Measurements from ENCODE around the gene AP2A1.
A peak's percentile ranks its signal among the peaks of the same experiment; 100 is the strongest.

Gene AP2A1

GRCh38 chr19:49802836-49803528 lies 36.2 kb downstream of the AP2A1 start:
- no peak overlapping the region for H3K27ac ChIP-seq (ENCODE audit: low read depth, low read length)
- no peak overlapping the region for H3K4me3 ChIP-seq (ENCODE audit: low read depth in 1 of 2, low read length in 2 of 2)

GRCh38 chr19:49803529-49803856 lies 36.7 kb downstream of the AP2A1 start:
- H3K9ac ChIP-seq (ENCODE audit: low read depth in 1 of 2, low read length in 2 of 2): no peak overlapping the region
- H3K27ac ChIP-seq (ENCODE audit: low read depth, low read length): no peak overlapping the region
- H3K36me3 ChIP-seq (ENCODE audit: control insufficient read depth in 1 of 2, insufficient read depth in 2 of 2, low read length in 2 of 2): peaks cover 18 to 51% of the 10 kb centered on the region in 2 donors
- H3K27me3 ChIP-seq (ENCODE audit: control insufficient read depth in 1 of 2, insufficient read depth in 2 of 2, low read length in 2 of 2): no peaks in the 10 kb centered on the region
- no peaks in the 10 kb centered on the region for H3K4me1 ChIP-seq (ENCODE audit: control insufficient read depth in 1 of 2, insufficient read depth in 2 of 2, low read length in 2 of 2)
- H3K4me3 ChIP-seq (ENCODE audit: low read depth in 1 of 2, low read length in 2 of 2): no peak overlapping the region
- no peaks in the 10 kb centered on the region for H3K9me3 ChIP-seq (ENCODE audit: control insufficient read depth in 1 of 2, low read length in 2 of 2)

More at GRCh38 chr19:49802836-49803528, 36.2 kb downstream of the AP2A1 start:
- no peaks in the 10 kb centered on the region for H3K27me3 ChIP-seq (ENCODE audit: control insufficient read depth in 1 of 2, insufficient read depth in 2 of 2, low read length in 2 of 2)
- H3K9ac ChIP-seq (ENCODE audit: low read depth in 1 of 2, low read length in 2 of 2): peak overlapping the region in 1 of 2 donors; percentile 32
- H3K9me3 ChIP-seq (ENCODE audit: control insufficient read depth in 1 of 2, low read length in 2 of 2): no peaks in the 10 kb centered on the region
- peaks cover 23 to 56% of the 10 kb centered on the region in 2 donors for H3K36me3 ChIP-seq (ENCODE audit: control insufficient read depth in 1 of 2, insufficient read depth in 2 of 2, low read length in 2 of 2)
- H3K4me1 ChIP-seq (ENCODE audit: control insufficient read depth in 1 of 2, insufficient read depth in 2 of 2, low read length in 2 of 2): no peaks in the 10 kb centered on the region

DNA sequence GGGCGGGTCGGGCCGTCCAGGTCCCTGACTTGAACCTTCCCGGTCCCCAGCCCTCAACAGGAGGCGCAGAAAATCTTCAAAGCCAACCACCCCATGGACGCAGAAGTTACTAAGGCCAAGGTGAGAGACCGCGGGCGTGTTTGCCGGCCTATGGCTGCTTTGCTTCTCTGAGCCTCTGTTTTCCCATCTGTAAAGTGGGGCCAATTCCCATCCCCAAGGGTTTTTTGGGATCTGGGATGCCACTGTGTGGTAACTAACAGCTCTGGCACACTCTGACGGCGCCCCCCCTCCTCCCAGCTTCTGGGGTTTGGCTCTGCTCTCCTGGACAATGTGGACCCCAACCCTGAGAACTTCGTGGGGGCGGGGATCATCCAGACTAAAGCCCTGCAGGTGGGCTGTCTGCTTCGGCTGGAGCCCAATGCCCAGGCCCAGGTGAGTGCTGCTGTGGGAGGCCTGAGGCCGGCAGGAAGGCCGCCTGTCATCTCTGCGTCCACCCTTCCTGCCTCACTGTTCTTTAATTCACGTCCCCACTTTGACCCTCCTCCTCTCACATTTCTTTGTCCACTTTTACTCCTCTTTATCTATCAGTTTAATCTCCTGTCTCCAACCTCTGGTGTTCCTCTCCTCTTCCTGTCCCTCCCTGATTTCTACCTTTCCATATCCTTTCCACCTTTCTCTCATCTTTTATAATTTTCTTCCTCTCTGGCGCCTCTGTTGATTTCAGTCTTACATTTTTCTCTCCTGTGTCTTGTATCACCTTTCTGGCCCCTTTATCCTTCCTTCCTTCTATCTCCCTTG lies 39.2 kb downstream of the AP2A1 start:
- Histone ChIP-seq H3K9ac (ENCODE audit: low read depth in 1 of 2, low read length in 2 of 2) (no peak overlapping the region), H3K4me1 (ENCODE audit: control insufficient read depth in 1 of 2, insufficient read depth in 2 of 2, low read length in 2 of 2) (peaks cover 8% of the 10 kb centered on the region in 2 donors), H3K4me3 (ENCODE audit: low read depth in 1 of 2, low read length in 2 of 2) (no peak overlapping the region), H3K36me3 (ENCODE audit: control insufficient read depth in 1 of 2, insufficient read depth in 2 of 2, low read length in 2 of 2) (peaks cover 11 to 27% of the 10 kb centered on the region in 2 donors), H3K27ac (ENCODE audit: low read depth, low read length) (no peak overlapping the region), H3K9me3 (ENCODE audit: control insufficient read depth in 1 of 2, low read length in 2 of 2) (no peaks in the 10 kb centered on the region), H3K27me3 (ENCODE audit: control insufficient read depth in 1 of 2, insufficient read depth in 2 of 2, low read length in 2 of 2) (no peaks in the 10 kb centered on the region)

- Histone ChIP-seq H3K4me1 (ENCODE audit: control insufficient read depth in 1 of 2, insufficient read depth in 2 of 2, low read length in 2 of 2) (peaks cover 8% of the 10 kb centered on the region in 2 donors), H3K9me3 (ENCODE audit: control insufficient read depth in 1 of 2, low read length in 2 of 2) (no peaks in the 10 kb centered on the region), H3K27ac (ENCODE audit: low read depth, low read length) (no peak overlapping the region), H3K27me3 (ENCODE audit: control insufficient read depth in 1 of 2, insufficient read depth in 2 of 2, low read length in 2 of 2) (no peaks in the 10 kb centered on the region), H3K9ac (ENCODE audit: low read depth in 1 of 2, low read length in 2 of 2) (no peak overlapping the region), H3K4me3 (ENCODE audit: low read depth in 1 of 2, low read length in 2 of 2) (no peak overlapping the region), H3K36me3 (ENCODE audit: control insufficient read depth in 1 of 2, insufficient read depth in 2 of 2, low read length in 2 of 2) (peaks cover 11 to 24% of the 10 kb centered on the region in 2 donors)
Observed at GRCh38 chr19:49806620-49806959, 39.8 kb downstream of the AP2A1 start.

- Histone ChIP-seq H3K9ac (ENCODE audit: low read depth in 1 of 2, low read length in 2 of 2) (no peak overlapping the region), H3K4me3 (ENCODE audit: low read depth in 1 of 2, low read length in 2 of 2) (no peak overlapping the region), H3K27me3 (ENCODE audit: control insufficient read depth in 1 of 2, insufficient read depth in 2 of 2, low read length in 2 of 2) (no peaks in the 10 kb centered on the region), H3K4me1 (ENCODE audit: control insufficient read depth in 1 of 2, insufficient read depth in 2 of 2, low read length in 2 of 2) (peaks cover 8% of the 10 kb centered on the region in 2 donors), H3K9me3 (ENCODE audit: control insufficient read depth in 1 of 2, low read length in 2 of 2) (no peaks in the 10 kb centered on the region), H3K36me3 (ENCODE audit: control insufficient read depth in 1 of 2, insufficient read depth in 2 of 2, low read length in 2 of 2) (peaks cover 11 to 21% of the 10 kb centered on the region in 2 donors), H3K27ac (ENCODE audit: low read depth, low read length) (peak overlapping the region; percentile 20)
Observed at GRCh38 chr19:49807058-49807903, 40.5 kb downstream of the AP2A1 start.

DNA sequence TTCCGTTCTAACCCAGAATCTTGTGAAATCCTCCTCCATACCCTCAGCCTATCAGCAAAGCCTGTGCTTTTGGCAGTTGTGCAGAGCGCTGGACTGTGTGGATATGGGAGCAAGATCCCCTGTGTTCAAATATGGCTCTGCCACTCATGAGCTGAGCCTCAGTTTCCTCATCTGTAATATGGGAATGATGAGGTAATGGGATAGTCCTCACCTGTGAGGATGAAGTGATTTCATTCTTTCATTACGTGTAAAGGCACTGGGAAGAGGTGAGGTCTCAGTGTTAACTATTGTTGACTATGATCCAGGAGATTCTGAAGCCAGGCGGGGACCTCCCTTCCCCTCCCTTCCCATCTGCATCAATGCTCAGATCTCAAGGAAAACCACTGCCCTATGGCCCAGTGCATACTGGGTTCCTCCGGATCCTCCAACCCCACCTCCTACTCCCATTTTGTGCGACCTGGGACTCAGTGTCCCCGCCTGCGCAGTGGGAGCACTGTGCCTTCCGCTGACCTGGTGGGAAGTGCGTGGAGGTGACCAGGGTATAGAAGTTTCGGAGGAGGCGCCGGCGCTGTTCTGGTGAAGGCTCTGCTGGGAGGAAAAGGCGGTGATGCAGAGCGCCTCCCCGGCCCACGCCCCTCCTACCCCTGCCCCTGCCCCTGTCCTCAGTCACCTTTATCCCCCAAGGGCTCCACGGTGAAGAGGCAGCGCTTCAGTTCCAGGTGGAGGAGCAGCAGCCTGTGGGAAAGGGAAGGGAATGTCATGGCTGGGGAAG lies 41.3 kb downstream of the AP2A1 start:
- Histone ChIP-seq H3K36me3 (ENCODE audit: control insufficient read depth in 1 of 2, insufficient read depth in 2 of 2, low read length in 2 of 2) (peaks cover 6 to 16% of the 10 kb centered on the region in 2 donors), H3K4me1 (ENCODE audit: control insufficient read depth in 1 of 2, insufficient read depth in 2 of 2, low read length in 2 of 2) (peaks cover 13 to 14% of the 10 kb centered on the region in 2 donors), H3K4me3 (ENCODE audit: low read depth in 1 of 2, low read length in 2 of 2) (peak overlapping the region; percentile 61 to 82), H3K9ac (ENCODE audit: low read depth in 1 of 2, low read length in 2 of 2) (no peak overlapping the region), H3K9me3 (ENCODE audit: control insufficient read depth in 1 of 2, low read length in 2 of 2) (no peaks in the 10 kb centered on the region), H3K27me3 (ENCODE audit: control insufficient read depth in 1 of 2, insufficient read depth in 2 of 2, low read length in 2 of 2) (no peaks in the 10 kb centered on the region), H3K27ac (ENCODE audit: low read depth, low read length) (no peak overlapping the region)

- Histone ChIP-seq H3K9me3 (ENCODE audit: control insufficient read depth in 1 of 2, low read length in 2 of 2) (no peaks in the 10 kb centered on the region), H3K36me3 (ENCODE audit: control insufficient read depth in 1 of 2, insufficient read depth in 2 of 2, low read length in 2 of 2) (peaks cover 0 to 10% of the 10 kb centered on the region in 2 donors), H3K4me3 (ENCODE audit: low read depth in 1 of 2, low read length in 2 of 2) (peak overlapping the region; percentile 61 to 82), H3K9ac (ENCODE audit: low read depth in 1 of 2, low read length in 2 of 2) (peak overlapping the region; percentile 45 to 63), H3K4me1 (ENCODE audit: control insufficient read depth in 1 of 2, insufficient read depth in 2 of 2, low read length in 2 of 2) (peaks cover 13 to 15% of the 10 kb centered on the region in 2 donors), H3K27me3 (ENCODE audit: control insufficient read depth in 1 of 2, insufficient read depth in 2 of 2, low read length in 2 of 2) (no peaks in the 10 kb centered on the region), H3K27ac (ENCODE audit: low read depth, low read length) (peak overlapping the region; percentile 61)
Observed at GRCh38 chr19:49808711-49809159, 41.9 kb downstream of the AP2A1 start.

GRCh38 chr19:49809160-49809940 lies 42.5 kb downstream of the AP2A1 start:
- Histone ChIP-seq H3K4me1 (ENCODE audit: control insufficient read depth in 1 of 2, insufficient read depth in 2 of 2, low read length in 2 of 2) (peaks cover 13 to 17% of the 10 kb centered on the region in 2 donors), H3K36me3 (ENCODE audit: control insufficient read depth in 1 of 2, insufficient read depth in 2 of 2, low read length in 2 of 2) (peaks cover 0 to 10% of the 10 kb centered on the region in 2 donors), H3K27ac (ENCODE audit: low read depth, low read length) (peak overlapping the region; percentile 61), H3K4me3 (ENCODE audit: low read depth in 1 of 2, low read length in 2 of 2) (peak overlapping the region; percentile 61 to 82), H3K27me3 (ENCODE audit: control insufficient read depth in 1 of 2, insufficient read depth in 2 of 2, low read length in 2 of 2) (no peaks in the 10 kb centered on the region), H3K9ac (ENCODE audit: low read depth in 1 of 2, low read length in 2 of 2) (peak overlapping the region; percentile 45 to 63), H3K9me3 (ENCODE audit: control insufficient read depth in 1 of 2, low read length in 2 of 2) (no peaks in the 10 kb centered on the region)

DNA sequence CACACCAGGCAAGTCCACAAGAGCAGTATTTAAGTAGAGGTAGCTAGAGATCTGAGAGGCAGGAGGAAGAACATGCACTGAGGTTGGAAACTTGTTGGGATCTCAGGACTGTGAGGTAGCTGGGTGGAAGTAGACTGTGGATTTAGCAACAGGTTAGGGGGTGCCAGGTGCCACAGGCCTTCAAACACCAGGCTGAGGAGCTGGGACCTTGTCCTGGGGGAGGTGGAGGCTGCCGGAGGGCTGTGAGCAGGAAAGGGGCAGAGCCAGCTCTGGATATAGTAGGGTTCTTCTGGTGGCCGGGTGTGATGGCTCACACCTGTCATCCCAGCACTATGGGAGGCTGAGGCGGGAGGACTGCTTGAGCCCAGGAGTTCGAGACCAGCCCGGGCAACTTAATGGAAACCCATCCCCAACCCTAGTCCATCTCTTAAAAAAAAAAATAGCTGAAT lies 43.2 kb downstream of the AP2A1 start:
- Histone ChIP-seq H3K4me1 (ENCODE audit: control insufficient read depth in 1 of 2, insufficient read depth in 2 of 2, low read length in 2 of 2) (peaks cover 13 to 17% of the 10 kb centered on the region in 2 donors), H3K27me3 (ENCODE audit: control insufficient read depth in 1 of 2, insufficient read depth in 2 of 2, low read length in 2 of 2) (no peaks in the 10 kb centered on the region), H3K27ac (ENCODE audit: low read depth, low read length) (no peak overlapping the region), H3K4me3 (ENCODE audit: low read depth in 1 of 2, low read length in 2 of 2) (peak overlapping the region; percentile 61 to 82), H3K9me3 (ENCODE audit: control insufficient read depth in 1 of 2, low read length in 2 of 2) (no peaks in the 10 kb centered on the region), H3K9ac (ENCODE audit: low read depth in 1 of 2, low read length in 2 of 2) (peak overlapping the region; percentile 45 to 63), H3K36me3 (ENCODE audit: control insufficient read depth in 1 of 2, insufficient read depth in 2 of 2, low read length in 2 of 2) (peaks cover 0 to 10% of the 10 kb centered on the region in 2 donors)

Measured in duodenal mucosa (tissue), 2 donors.